Activated CD8-positive, alpha-beta T cell treated with anti-CD3 and anti-CD28 coated beads for 36 hours (primary cell): ENCODE measurements around the gene ABHD17C. TPM values are rescaled to one million over a fixed set of nuclear protein-coding genes. Genes with fewer than 3 reads are reported as not detected.

Experiments
- ATAC-seq: fragments of 200-7000 bp; cut with Tn5 transposase; one replicate; pipeline ENCODE4 v1.10.0; 2021; ENCODE audit warnings: mild to moderate bottlenecking, moderate library complexity
- CTCF ChIA-PET: fragments of 350-600 bp; sonication (Branson Sonifier 250); formaldehyde crosslinking; loops from one replicate; lab custom pipeline; 2021; ENCODE audit warnings: antibody characterized with exemption; lab: Charles Lee
- POLR2A ChIA-PET: fragments of 350-600 bp; sonication (Branson Sonifier 250); formaldehyde crosslinking; loops from one replicate; lab custom pipeline; 2021; ENCODE audit warnings: antibody characterized with exemption; lab: Charles Lee
- DNase-seq: peaks from one replicate; pipeline ENCODE4 v3.0.0-alpha.2; 2020
- H3K27ac Mint-ChIP-seq: one replicate; pipeline ENCODE4 v1.8.0; 2021; ENCODE audit warnings: mild to moderate bottlenecking, mixed read lengths
- H3K27me3 Mint-ChIP-seq: one replicate; pipeline ENCODE4 v1.8.0; 2021; ENCODE audit warnings: mixed read lengths
- H3K36me3 Mint-ChIP-seq: one replicate; pipeline ENCODE4 v1.8.0; 2021; ENCODE audit warnings: low read depth, mixed read lengths
- H3K4me1 Mint-ChIP-seq: one replicate; pipeline ENCODE4 v1.8.0; 2021; ENCODE audit warnings: low read depth, mixed read lengths
- H3K4me3 Mint-ChIP-seq: one replicate; pipeline ENCODE4 v1.8.0; 2021; ENCODE audit warnings: mild to moderate bottlenecking, moderate library complexity, mixed read lengths
- H3K9me3 Mint-ChIP-seq: one replicate; pipeline ENCODE4 v1.8.0; 2021; ENCODE audit warnings: mixed read lengths
- intact Hi-C: fragments of 100-400 bp; cut with micrococcal nuclease; formaldehyde crosslinking; loops from one replicate; pipeline ENCODE4 v1.10.0; 2022
- total RNA-seq, 2 experiments: library from RNA; stranded (reverse); gene quantifications; one replicate each; pipeline ENCODE4 v1.2.3, GENCODE V29; 2021
- TF ChIP-seq, protein P1 (sequence below): fragments of 200-600 bp; IDR thresholded peaks from one replicate; pipeline ENCODE4 v1.8.0; 2022; ENCODE audit warnings: antibody characterized with exemption, mild to moderate bottlenecking

Gene ABHD17C
- total RNA-seq, 2 experiments from 2014 or later = 5.4 to 5.6 TPM

DNA sequence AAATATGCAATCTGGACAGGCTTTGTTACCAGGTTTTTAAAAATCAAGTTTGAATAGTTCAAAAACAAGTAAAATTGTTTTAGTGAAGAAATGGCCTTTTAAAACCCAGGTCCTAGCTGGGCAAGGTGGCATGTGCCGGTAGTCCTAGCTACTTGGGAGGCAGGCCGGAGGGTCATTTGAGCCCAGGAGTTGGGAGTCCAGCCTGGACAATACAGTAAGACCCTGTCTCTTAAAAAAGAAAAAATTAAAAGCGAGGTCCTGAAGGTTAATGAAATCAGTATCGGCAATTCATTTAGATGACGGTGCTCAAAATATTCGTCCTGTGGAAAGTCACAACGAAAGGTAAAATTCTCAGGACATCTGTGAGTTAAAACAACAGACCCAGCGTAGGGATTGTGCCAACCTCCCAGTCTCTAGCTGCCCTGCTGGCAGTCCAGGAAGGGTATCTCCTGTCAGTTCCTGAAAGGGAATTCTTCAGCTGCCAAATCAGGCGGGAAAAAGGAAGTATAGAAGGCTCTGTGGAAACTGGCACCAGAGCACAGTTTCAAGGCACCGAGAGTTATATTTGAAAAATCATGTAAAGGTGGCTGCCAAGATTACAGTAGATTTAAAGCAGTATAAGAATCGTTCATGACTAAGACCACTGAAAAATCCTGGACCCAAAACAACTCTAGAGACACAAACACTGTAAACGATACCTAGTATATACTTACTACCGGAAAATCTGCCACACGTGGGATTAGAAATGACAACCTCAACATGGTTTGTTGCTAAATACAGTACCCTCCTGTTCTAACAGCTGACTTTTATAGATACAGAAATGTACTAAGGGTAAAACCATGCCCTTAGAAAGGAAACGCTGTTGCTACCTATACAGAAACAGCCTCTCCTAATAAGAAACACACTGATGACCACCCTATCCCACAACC, 1.2 kb upstream of the ABHD17C start:
- peaks cover 2% of the 10 kb centered on the region for H3K27me3 Mint-ChIP-seq
- TF ChIP-seq, protein P1, sequence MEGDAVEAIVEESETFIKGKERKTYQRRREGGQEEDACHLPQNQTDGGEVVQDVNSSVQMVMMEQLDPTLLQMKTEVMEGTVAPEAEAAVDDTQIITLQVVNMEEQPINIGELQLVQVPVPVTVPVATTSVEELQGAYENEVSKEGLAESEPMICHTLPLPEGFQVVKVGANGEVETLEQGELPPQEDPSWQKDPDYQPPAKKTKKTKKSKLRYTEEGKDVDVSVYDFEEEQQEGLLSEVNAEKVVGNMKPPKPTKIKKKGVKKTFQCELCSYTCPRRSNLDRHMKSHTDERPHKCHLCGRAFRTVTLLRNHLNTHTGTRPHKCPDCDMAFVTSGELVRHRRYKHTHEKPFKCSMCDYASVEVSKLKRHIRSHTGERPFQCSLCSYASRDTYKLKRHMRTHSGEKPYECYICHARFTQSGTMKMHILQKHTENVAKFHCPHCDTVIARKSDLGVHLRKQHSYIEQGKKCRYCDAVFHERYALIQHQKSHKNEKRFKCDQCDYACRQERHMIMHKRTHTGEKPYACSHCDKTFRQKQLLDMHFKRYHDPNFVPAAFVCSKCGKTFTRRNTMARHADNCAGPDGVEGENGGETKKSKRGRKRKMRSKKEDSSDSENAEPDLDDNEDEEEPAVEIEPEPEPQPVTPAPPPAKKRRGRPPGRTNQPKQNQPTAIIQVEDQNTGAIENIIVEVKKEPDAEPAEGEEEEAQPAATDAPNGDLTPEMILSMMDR = no peak

DNA sequence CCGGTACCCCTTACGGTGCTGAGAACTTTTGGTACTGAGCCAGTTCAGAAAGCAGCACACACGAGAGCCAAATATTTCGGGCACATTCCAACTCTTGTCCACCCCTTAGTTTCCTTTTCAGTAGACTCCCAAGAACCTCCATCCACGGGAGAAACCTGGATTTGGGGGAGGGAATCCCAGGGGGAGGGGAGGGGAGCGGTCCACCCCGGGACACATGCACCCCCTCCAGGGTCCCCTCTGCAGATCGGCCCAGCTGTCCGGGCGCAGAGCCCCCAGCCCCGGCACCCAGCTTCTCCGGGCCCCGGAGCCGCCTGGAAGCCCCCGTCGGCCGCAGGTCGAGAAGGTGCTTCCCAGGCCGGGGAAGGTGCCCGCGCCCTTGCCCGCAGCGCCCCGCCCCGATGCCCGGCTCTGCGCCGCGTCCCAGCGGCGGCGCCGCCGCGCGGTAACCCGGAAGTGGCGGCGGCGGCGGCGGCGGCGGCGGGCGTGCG, 455 bp upstream of the ABHD17C start:
- peaks cover 4% of the 10 kb centered on the region for H3K36me3 Mint-ChIP-seq
- peak; percentile 14 for DNase-seq
- no peaks in the 10 kb centered on the region for H3K9me3 Mint-ChIP-seq
- H3K27ac Mint-ChIP-seq = peak overlapping the region; percentile 50
- H3K27me3 Mint-ChIP-seq = peaks cover 2% of the 10 kb centered on the region
- CTCF ChIA-PET = interaction anchor here (0.7 to 3.1 kb wide), 6 partner anchors 11 to 275 kb away, joined by 3 to 10 read pairs (median 6); partner anchors contain the start of gene CEMIP
- H3K4me3 Mint-ChIP-seq = peak overlapping the region; percentile 75
- POLR2A ChIA-PET = interaction anchor here (0.6 to 1.2 kb wide), 2 partner anchors 7 to 13 kb away, joined by 3 to 4 read pairs; no protein-coding TSS in a partner anchor
- TF ChIP-seq, protein P1 = no peak
- intact Hi-C loops = no loop called here
- ATAC-seq = peak; percentile 15
- H3K4me1 Mint-ChIP-seq = peaks cover 20% of the 10 kb centered on the region

More for the DNA sequence above, 1.2 kb upstream of the ABHD17C start:
- DNase-seq (peak; percentile 5), ATAC-seq (peak; percentile 21)
- CTCF ChIA-PET = interaction anchor here (1.0 kb wide), 1 partner anchor 86 kb away, joined by 5 read pairs; the partner anchor contains the start of gene CEMIP
- Mint-ChIP-seq H3K36me3 (peaks cover 4% of the 10 kb centered on the region), H3K9me3 (no peaks in the 10 kb centered on the region), H3K27ac (peak overlapping the region; percentile 50), H3K4me3 (peak overlapping the region; percentile 75), H3K4me1 (peaks cover 20% of the 10 kb centered on the region)
- POLR2A ChIA-PET = interaction anchor here (1.0 kb wide), 1 partner anchor 18 kb away, joined by 4 read pairs; no protein-coding TSS in a partner anchor
- intact Hi-C loops = no loop called here

DNA sequence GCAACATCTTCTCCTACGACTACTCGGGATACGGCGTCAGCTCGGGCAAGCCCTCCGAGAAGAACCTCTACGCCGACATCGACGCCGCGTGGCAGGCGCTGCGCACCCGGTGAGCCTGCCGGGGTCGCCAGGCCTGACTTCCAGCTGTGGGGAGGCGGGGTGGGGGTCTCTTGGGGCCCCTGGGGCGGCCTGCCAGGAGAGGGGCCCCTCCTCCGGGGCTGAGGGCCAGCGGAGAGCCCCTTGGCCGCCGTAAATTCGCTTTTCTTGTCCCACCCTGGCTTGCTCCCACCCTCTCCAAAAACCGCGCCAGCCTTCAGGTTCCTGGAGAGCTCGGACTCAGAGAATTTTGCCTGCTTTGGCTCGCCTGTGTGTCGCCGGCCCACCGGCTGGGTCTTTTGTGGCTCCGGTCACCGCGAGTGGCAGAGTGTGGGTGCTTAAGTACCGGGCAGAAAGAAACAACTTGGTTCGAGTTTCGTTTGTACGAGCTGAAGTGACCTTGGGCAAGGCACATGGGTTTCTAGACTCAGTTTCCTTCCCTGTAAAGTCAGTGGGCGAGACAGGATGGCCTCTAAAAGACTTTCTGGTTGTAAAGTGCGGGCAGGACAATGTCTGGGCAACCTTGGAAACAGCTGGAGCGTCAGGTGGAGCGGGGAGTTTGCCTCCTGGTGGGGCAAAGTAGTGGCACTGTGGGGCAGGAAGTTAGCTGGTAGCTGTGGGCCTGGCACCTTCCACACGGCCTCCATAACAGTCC, 976 bp downstream of the ABHD17C start:
- peak; percentile 28 for DNase-seq

DNA sequence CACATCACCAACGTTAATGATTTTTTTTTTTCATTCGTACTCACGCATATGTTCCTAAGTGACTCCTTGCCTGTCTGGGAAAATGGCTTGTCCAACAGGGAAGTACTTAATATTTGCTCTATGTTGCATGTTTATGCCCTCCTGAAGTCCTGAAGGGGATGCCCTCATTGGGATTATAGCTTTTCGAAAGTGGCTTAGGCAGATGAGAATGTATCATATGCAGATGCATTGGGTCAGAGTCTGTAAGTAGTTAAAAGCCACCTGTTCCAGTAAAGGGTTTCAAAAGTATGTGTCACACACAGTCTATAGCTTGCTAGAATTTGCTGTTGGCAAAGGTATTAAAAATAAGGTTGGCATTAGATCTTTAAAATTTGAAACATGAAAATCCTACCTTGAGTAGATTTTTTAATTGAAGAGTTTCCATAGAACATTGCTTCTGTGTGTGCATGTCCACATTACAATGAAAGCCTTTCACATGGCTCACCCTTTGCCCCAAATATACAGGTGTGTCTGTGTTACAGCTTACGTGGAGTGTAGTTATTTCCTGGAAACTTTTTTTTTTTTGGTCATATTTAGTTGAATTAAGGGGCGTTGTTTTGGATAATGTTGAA, 2.1 kb downstream of the ABHD17C start:
- intact Hi-C loops = no loop called here
- Mint-ChIP-seq H3K36me3 (peaks cover 4% of the 10 kb centered on the region), H3K4me3 (peak overlapping the region; percentile 82), H3K27me3 (peaks cover 2% of the 10 kb centered on the region), H3K4me1 (peaks cover 20% of the 10 kb centered on the region), H3K27ac (no peak overlapping the region), H3K9me3 (no peaks in the 10 kb centered on the region)
- no peak for ATAC-seq
- ChIA-PET CTCF (interaction anchor here (0.9 to 3.1 kb wide), 4 partner anchors 13 to 273 kb away, joined by 3 to 10 read pairs (median 5); partner anchors contain the start of gene CEMIP), POLR2A (interaction anchor here (1.3 kb wide), 1 partner anchor 32 kb away, joined by 4 read pairs; no protein-coding TSS in a partner anchor)
- TF ChIP-seq, protein P1 = no peak
- DNase-seq = no peak

More for the DNA sequence above, 976 bp downstream of the ABHD17C start:
- Mint-ChIP-seq H3K27ac (peak overlapping the region; percentile 80), H3K36me3 (peaks cover 4% of the 10 kb centered on the region), H3K27me3 (peaks cover 2% of the 10 kb centered on the region), H3K4me1 (peaks cover 20% of the 10 kb centered on the region), H3K4me3 (peak overlapping the region; percentile 82), H3K9me3 (no peaks in the 10 kb centered on the region)
- ATAC-seq = peak; percentile 12
- intact Hi-C loops = no loop called here
- ChIA-PET CTCF (interaction anchor here (0.9 to 3.1 kb wide), 9 partner anchors 9 to 278 kb away, joined by 3 to 10 read pairs (median 5); partner anchors contain the start of gene CEMIP), POLR2A (interaction anchor here (0.6 to 1.5 kb wide), 6 partner anchors 10 to 305 kb away, joined by 3 to 4 read pairs (median 4); no protein-coding TSS in a partner anchor)
- TF ChIP-seq, protein P1 = peak; percentile 46
